ENCODE data around the gene CMBL. TPM values are rescaled to one million over a fixed set of nuclear protein-coding genes. Genes with fewer than 3 reads are reported as not detected.
"Not testable (repeated sequence)": the region's sequence is repeated elsewhere in the genome, so short reads cannot be mapped to it uniquely, and the experiment has no call there.

CMBL gene
- total RNA-seq, 1 donor from 2014 or later, result 24.8 TPM

DNA sequence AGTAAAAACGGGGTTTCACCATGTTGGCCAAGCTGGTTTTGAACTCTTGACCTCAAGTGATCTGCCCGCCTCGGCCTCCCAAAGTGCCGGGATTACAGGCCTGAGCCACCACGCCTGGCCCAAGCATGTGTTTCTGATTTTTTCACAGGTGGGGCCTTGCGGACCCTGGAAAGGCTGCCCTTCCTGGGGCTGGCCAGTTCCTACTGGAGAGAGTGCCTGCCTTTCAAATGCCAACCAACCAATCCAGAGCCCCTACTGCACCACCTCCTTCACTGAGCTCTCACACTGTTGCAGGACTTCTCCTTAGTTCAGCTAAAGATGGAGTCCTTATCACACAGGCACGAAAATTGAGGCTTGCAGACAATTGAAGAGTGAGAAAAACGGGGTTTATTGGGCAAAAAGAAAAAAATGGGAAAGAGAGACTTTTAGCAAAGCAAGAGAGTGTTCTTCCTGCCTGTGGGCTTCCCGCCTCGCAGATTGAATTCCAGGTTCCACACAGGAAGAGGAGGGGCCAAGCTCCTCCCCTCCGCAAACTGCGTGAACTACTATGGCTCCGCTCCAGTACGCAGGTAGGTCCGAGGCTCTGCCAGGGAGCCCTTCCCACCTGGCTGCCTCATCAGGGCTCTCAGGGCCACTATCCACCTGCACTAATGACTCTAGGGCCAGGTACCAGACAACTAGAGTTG is 8.3 kb upstream of the CMBL start:
- H3K4me1 Mint-ChIP-seq, result peaks cover 4% of the 10 kb centered on the region
- H3K27me3 Mint-ChIP-seq (ENCODE audit: low read depth), result no peaks in the 10 kb centered on the region
- H3K36me3 Mint-ChIP-seq, result no peaks in the 10 kb centered on the region
- TF ChIP-seq, protein P1, sequence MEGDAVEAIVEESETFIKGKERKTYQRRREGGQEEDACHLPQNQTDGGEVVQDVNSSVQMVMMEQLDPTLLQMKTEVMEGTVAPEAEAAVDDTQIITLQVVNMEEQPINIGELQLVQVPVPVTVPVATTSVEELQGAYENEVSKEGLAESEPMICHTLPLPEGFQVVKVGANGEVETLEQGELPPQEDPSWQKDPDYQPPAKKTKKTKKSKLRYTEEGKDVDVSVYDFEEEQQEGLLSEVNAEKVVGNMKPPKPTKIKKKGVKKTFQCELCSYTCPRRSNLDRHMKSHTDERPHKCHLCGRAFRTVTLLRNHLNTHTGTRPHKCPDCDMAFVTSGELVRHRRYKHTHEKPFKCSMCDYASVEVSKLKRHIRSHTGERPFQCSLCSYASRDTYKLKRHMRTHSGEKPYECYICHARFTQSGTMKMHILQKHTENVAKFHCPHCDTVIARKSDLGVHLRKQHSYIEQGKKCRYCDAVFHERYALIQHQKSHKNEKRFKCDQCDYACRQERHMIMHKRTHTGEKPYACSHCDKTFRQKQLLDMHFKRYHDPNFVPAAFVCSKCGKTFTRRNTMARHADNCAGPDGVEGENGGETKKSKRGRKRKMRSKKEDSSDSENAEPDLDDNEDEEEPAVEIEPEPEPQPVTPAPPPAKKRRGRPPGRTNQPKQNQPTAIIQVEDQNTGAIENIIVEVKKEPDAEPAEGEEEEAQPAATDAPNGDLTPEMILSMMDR (IDR thresholded peaks at IDR 0.05; ENCODE audit: unreplicated experiment), result no peak
- H3K27ac Mint-ChIP-seq, result no peak overlapping the region
- DNase-seq (ENCODE audit: low spot score in 2 of 2, unreplicated experiment in 2 of 2), result no peak
- H3K9me3 Mint-ChIP-seq, result no peaks in the 10 kb centered on the region
- H3K4me3 Mint-ChIP-seq, result no peak overlapping the region

GRCh38 chr5:10315201-10315600 is 7.5 kb upstream of the CMBL start:
- H3K36me3 Mint-ChIP-seq, result no peaks in the 10 kb centered on the region
- peaks cover 12% of the 10 kb centered on the region for H3K4me1 Mint-ChIP-seq
- H3K9me3 Mint-ChIP-seq, result no peaks in the 10 kb centered on the region

DNA sequence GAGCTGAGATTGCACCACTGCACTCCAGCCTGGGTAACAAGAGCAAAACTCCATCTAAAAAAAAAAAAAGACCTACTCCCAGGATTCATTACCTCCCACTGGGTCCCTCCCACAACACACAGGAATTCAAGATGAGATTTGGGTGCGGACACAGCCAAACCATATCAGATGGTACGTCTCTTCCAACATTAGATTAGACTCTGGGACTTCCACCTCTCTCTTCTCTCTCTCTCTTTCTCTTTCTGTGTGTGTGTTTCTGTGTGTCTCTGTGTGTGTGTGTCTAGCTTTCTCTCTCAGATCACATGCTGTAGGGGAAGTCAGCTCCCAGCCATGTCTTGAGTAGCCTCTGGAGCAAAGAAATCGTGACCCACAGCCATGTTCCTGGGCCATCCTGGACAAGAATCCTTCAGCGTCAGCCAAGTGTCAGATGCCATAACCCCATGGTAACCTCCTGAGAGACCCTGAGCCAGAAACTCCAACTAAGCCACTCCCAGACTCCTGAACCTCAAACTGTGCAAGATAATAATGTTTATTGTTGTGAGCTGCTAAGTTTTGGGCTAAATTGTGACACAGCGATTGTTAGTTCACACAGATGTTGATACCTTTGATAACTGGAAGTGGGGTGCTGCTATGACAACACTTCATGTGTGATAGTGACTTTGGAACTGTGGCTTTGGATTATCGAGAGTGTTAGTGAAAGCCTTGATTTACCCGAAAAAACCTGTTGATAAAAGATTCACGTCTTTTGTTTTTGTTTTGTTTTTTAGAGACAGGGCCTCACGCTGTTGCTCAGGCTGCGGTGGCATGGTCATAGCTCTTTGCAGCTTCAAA is 4.1 kb upstream of the CMBL start:
- peaks cover 19% of the 10 kb centered on the region for H3K4me1 Mint-ChIP-seq
- H3K9me3 Mint-ChIP-seq, result no peaks in the 10 kb centered on the region
- no peak for DNase-seq (ENCODE audit: low spot score in 2 of 2, unreplicated experiment in 2 of 2)
- H3K27ac Mint-ChIP-seq, result no peak overlapping the region
- no peaks in the 10 kb centered on the region for H3K27me3 Mint-ChIP-seq (ENCODE audit: low read depth)
- TF ChIP-seq, protein P1 (IDR thresholded peaks at IDR 0.05; ENCODE audit: unreplicated experiment), result no peak
- no peak overlapping the region for H3K4me3 Mint-ChIP-seq
- H3K36me3 Mint-ChIP-seq, result no peaks in the 10 kb centered on the region

More at GRCh38 chr5:10315201-10315600, 7.5 kb upstream of the CMBL start:
- H3K27ac Mint-ChIP-seq, result no peak overlapping the region
- TF ChIP-seq, protein P1 (IDR thresholded peaks at IDR 0.05; ENCODE audit: unreplicated experiment), result no peak
- H3K4me3 Mint-ChIP-seq, result no peak overlapping the region
- DNase-seq (ENCODE audit: low spot score in 2 of 2, unreplicated experiment in 2 of 2), result no peak
- no peaks in the 10 kb centered on the region for H3K27me3 Mint-ChIP-seq (ENCODE audit: low read depth)

DNA sequence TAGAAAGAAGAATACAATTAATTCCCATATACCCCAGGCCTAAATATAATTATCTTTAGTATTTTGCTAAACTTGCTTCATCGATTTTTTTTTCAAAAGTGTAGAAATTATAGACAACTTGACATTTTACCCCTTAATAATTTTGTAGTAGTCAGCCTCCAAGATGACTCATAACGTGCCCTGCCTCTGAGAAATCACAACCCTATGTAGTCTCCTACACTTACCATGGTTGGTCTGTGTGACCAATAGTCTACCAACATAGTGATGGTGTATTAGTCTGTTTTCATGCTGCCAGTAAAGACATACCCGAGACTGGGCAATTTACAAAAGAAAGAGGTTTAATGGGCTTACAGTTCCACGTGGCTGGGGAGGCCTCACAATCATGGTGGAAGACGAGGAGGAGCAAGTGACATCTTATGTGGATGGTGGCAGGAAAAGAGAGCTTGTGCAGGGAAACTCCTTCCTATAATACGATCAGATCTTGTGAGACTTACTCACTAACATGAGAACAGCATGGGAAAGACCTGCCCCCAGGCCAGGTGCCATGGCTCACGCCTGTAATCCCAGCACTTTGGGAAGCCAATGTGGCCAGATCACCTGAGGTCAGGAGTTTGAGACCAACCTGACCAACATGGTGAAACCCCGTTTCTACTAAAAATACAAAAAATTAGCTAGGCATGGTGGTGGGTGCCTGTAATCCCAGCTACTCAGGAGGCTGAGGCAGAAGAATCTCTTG is 3.3 kb upstream of the CMBL start:
- not testable (repeated sequence) for H3K4me3 Mint-ChIP-seq; H3K36me3 Mint-ChIP-seq; H3K27me3 Mint-ChIP-seq (ENCODE audit: low read depth); H3K9me3 Mint-ChIP-seq; DNase-seq (ENCODE audit: low spot score in 2 of 2, unreplicated experiment in 2 of 2)
- Mint-ChIP-seq H3K4me1 (peaks cover 27% of the 10 kb centered on the region), H3K27ac (peak overlapping the region; percentile 82)

DNA sequence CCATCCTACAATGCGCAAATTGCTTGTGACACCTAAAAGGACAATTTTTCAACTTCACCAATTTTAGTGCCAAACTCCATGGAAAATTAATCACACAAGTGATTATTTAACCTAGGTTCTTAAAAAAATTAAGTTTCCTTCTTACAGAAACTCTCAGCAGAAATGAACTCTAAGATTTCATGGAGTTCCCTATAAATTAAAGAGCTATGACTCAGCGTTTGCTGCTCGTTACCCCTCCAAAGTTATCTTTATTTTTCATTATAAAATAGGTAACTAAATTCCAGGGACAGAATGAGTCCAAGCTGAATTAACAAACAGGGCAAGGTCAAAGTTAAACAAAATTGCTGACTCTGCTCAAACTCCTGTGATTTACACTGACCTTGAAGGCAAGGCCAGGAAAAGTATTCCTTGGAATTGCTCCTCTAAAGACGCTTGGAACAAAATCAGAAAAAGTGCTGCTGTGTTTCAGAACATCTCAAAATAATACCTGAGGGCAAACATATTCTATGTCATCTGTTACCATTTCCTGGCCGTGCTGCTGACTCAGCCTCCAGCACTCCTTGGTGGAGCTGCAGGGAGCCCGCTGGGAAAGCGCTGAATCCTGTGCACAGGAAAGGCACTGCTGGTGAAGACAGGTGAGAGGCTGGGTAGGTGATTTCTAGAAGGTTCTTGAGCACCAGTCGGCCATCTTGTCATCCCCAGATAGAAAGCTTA is 2.5 kb upstream of the CMBL start:
- TF ChIP-seq, protein P1 (IDR thresholded peaks at IDR 0.05; ENCODE audit: unreplicated experiment), result no peak
- Mint-ChIP-seq H3K4me3 (no peak overlapping the region), H3K27ac (peak overlapping the region; percentile 82), H3K4me1 (peaks cover 28% of the 10 kb centered on the region), H3K9me3 (no peaks in the 10 kb centered on the region), H3K27me3 (ENCODE audit: low read depth) (no peaks in the 10 kb centered on the region), H3K36me3 (no peaks in the 10 kb centered on the region)
- DNase-seq (ENCODE audit: low spot score in 2 of 2, unreplicated experiment in 2 of 2), result no peak

All from mesothelial cell of epicardium (in vitro differentiated cells).